Pons (tissue), 1 donor: ENCODE measurements around the gene ATXN1.

Experiments
- DNase-seq: peaks from one replicate; pipeline ENCODE4 v3.0.0-alpha.2; 2016; ENCODE audit warnings: low spot score

The ATXN1 gene

GRCh38 chr6:16438718-16439591 is 322.3 kb downstream of the ATXN1 start:
- DNase-seq = no peak

DNA sequence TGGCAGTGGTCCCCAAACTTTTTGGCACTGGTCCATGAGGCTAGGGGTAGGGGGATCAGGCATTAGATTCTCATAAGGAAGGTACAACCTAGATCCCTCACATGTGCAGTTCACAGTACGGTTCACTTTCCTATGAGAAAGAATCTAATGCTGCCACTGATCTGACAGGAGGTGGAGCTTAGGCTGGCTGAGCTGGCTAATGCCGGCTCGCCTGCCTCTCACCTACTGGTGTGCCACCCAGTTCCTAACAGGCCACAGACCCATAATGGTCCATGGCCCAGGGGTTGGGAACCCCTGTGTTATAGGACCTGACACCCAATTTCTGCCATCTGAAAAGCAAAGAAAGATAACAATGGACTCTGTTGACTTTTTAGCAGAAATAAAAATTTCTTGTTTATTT is 323.3 kb downstream of the ATXN1 start:
- DNase-seq = no peak

- DNase-seq = no peak
Measured at GRCh38 chr6:16437095-16437494, 324.2 kb downstream of the ATXN1 start.

DNA sequence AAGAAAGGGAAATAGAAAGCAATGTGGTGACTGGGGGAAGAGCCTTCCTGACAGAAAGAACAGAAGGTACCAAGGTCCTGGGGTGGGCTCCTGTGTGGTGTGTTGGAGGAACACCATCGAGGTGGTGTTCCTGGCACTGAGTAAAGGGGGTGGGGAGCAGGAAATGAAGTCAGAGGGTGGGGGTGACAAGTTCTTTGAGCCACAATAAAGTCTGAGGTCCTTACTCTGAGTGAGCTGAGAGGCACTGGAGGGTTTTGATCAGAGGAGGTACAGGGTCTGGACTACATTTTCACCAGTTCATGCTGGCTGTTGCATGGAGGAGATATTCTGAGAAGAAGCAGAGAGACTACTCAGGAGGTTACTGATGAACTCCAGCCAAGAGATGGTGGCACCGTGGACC is 324.7 kb downstream of the ATXN1 start:
- DNase-seq = no peak

- no peak for DNase-seq
Measured at GRCh38 chr6:16434885-16435284, 326.4 kb downstream of the ATXN1 start.

DNA sequence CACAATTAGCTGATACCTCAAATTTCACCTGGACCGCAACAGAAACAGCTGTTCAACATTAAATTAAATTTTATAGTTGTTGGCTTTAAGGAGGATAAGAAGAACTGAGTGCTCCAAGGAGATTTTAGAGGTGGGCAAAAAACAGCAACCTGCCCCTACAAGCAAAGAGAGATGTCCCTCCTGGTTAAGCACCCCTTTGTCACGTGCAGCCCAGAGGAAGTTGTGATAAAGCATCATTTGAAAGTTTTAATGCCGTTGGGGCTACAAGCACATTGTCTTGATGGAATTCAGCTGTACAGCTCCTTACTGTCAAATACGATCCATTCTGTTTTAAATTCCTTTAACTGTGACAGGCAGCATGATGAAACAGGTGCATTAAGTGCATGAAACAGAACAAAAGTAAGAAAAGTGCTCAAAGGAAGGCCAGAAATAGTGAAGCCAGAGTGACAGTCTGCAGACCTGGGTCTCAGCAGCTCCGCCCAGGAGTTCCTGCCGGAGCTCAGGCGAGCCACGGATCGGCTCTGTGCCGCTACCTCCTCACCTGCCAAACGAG is 327.8 kb downstream of the ATXN1 start:
- DNase-seq = no peak

DNA sequence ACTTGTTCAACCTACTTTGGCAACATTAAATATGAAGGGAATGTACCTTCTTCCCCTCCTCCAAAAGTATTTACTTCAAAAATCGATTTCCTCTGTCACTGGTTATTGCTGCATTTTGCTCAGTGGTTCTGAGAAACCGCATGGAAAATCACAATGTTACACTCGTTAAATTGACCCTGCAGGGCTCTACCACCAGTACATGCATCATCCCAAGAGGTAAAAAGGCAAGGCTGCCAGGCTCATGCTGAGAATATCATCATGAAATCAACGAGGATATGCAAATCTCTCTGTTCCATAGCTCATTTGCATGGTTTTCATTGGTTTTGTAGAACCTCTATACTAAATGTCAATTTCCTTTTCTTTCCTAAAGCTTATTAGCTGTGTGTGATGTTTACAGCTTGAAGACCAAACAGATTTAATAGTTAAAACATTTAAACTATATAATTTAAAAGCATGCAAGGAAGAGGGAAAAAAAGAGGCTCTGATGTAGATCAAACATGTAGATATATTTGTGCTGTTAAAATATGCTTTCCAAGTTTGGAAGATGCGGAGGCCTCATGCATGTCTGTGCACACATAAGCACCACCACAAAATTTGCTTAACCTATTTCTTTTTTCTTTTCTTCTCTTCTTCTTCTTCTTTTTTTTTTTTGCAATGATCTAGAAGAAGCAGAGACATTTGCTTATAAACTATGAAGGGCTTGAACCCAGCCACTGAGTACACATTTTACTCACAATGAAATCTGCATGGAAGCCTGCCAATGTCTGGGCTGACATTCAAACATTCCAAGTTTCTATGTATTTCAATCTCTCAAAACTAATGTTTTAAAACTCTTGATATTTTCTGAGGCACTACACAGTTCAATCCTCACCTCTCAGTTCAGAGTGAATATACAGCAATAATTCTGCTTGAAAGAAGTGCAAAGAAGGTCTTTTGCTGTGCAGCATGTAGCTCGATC is 328.9 kb downstream of the ATXN1 start:
- peak; percentile 45 for DNase-seq

DNA sequence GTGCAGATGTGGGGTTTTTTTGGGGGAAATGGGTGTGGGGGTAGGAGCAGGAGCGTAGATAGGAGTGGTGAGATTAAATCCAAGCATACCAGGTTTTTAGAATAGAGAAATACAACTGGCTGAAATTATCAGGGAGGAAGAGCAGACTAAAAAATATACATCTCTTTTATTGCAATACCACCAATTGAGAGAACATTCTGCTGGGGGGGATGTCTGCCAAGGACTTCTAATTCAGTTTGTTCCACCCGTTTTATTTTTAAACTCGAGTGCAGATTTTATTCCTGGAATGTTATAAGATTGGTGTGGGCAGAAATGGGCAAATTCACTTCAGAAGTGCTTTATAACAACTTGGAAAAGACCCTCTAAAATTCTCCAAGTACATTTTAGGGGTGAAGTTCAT is 330.2 kb downstream of the ATXN1 start:
- DNase-seq = no peak

DNA sequence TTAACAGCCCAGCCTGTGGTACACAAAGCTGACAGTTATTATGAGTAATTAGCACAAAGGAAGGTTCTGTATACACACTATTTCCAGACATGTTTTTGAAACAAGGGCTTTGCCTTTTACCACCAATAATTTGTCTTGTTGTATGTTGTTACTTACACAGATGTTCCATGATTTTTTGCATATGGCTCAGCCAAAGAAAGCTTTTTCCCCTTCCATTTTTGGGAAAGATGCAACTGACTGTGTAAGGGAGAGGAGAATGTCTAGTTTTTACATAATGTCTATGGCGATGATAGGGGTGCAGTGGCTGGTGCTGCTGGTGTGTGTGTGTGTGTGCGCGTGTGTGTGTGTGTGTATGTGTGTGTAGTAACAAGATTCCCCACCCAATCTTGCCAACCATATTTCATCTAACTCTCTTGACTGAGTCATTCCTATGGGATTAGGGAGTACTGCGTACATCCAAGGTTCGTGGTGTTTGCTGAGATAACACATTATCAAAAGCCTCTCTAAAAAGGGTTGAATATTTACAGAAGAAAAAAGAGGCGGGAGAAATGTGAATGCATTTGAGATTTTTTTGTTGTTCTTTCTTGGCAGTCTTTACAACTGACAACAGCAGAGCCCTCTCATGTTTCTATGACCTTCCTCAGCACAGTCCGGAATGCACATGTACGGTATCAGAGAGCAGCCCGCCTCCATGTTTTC is 330.7 kb downstream of the ATXN1 start:
- DNase-seq = no peak

- DNase-seq = no peak
Measured at GRCh38 chr6:16429669-16430068, 331.6 kb downstream of the ATXN1 start.

DNA sequence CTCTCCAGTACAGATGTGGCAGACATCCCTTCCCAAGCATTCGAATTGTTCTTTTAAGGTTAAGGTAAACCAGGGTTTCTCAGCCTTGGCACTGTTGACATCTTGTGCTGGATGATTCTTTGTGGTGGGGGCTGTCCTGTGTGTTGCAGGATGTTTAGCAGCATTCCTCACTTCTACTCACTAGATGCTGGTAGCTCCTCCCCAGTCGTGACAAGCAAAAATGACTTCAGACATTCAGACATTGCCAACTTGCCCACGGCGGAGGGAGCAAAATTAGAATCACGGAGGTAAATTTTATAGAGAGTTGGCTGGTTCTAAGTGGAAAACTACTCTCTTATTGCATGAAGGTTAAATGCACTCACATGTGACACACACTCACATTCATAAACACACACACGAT is 334.1 kb downstream of the ATXN1 start:
- no peak for DNase-seq

DNA sequence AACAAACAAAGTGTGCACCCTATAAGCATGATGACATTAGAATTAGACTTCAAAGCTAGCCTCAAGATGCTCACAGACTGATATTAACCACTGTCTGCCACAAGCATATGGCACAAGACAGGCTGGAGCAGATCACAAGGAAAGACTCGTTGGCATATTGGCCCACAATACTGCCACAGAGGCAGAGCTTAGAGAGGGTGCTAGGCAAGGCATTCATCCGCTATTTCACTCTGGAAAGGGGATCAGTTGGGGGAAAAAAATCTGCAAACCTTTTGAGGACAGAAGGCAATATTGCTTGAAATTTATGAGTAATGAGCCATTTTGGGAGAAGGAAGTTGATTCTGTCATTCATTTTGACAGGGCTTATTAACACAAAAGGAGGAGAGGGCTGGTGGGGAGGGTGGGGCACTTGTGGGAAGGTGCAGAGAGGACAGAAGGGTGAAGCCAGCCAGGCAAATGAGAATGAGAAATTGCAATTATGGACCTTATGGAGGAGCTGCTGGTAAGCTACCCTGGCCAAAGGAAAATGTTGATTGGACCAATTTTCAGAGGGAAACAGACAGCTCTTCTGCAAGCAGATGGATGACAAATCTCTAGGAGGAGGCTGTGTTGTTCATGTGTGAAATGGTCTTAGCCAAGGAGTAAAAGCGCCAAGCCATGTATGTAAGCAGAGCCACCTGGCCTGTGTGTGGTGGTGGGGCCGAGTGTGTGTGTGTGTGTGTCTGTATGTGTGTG is 335.2 kb downstream of the ATXN1 start:
- no peak for DNase-seq

DNA sequence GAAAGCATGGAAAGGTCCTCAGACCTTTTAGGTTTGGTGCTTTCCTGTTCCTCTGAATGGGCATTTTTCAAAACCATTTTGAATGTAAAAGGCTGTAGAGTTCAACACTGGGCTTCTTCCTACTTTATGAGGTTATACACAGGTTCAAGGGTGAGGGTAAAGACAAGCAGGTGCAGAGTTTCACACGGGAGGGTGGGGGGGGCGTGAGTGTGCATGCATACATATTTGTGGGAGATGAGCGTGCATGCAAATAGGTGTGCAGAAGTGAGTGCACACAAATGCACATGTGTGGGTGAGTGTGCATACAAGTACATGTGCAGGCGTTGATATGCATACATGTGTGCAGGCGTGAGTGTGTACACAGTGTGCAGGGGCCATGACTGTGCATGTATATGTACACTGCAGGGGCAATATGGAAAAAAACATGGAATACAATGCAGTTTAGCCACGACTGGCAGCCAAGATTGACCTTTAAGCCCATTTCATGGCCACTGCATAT is 339.7 kb downstream of the ATXN1 start:
- no peak for DNase-seq

GRCh38 chr6:16420715-16421461 is 340.4 kb downstream of the ATXN1 start:
- peak; percentile 55 for DNase-seq

GRCh38 chr6:16420337-16420714 is 340.9 kb downstream of the ATXN1 start:
- no peak for DNase-seq

GRCh38 chr6:16419636-16420336 is 341.5 kb downstream of the ATXN1 start:
- DNase-seq = no peak

GRCh38 chr6:16418151-16418550 is 343.1 kb downstream of the ATXN1 start:
- no peak for DNase-seq

DNA sequence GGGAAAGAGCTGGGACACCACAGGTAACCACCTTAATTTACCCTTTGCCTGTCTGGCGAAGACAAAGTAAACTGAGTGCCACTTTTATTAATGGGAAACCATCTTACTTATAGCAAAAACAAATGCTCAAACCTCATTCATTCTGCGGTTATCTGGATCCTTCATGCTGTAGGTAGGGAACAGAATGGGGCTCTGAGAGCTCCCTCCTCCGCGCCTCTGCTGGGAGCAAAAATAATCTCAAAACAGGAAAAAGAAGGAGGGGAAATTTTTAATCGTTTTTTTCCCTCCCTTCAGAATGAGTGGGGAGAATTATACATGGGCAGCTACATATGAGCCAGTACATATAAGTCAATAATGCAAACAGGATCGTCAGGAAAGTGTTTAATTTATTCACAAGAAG is 345.6 kb downstream of the ATXN1 start:
- DNase-seq = no peak

GRCh38 chr6:16414205-16414604 is 347.1 kb downstream of the ATXN1 start:
- no peak for DNase-seq

GRCh38 chr6:16413399-16413798 is 347.9 kb downstream of the ATXN1 start:
- DNase-seq = no peak
